Measurements from ENCODE around the gene IFI44. TPM values are rescaled to one million over a fixed set of nuclear protein-coding genes. Genes with fewer than 3 reads are reported as not detected.
A peak's percentile ranks its signal among the peaks of the same experiment; 100 is the strongest.

IFI44 gene
- total and polyA plus RNA-seq, 2 donors (not counting 1 experiment from before 2014, with no cell fraction given) = 6.2 to 6.9 TPM

- no peaks in the 10 kb centered on the region for H3K27me3 ChIP-seq (replicated peaks in 1 of 4; ENCODE audit: control extremely low read depth in 1 of 4, control insufficient read depth in 3 of 4, insufficient read depth in 4 of 4, low read length in 3 of 4)
- H2AFZ ChIP-seq (ENCODE audit: insufficient read depth, low read depth, low read length, poor library complexity, severe bottlenecking) = no peak overlapping the region
- Mint-ChIP-seq H3K27me3 (peaks cover 3% of the 10 kb centered on the region), H3K4me3 (no peak overlapping the region), H3K4me1 (no peaks in the 10 kb centered on the region), H3K9me3 (ENCODE audit: insufficient read depth) (no peaks in the 10 kb centered on the region), H3K27ac (no peak overlapping the region)
- POLR2A ChIA-PET = no interaction called here
- H3K9me3 ChIP-seq (ENCODE audit: control extremely low read depth in 1 of 3, control insufficient read depth in 2 of 3, insufficient read depth in 1 of 3, low read length in 2 of 3) = no peaks in the 10 kb centered on the region
- CTCF ChIA-PET = interaction anchor here (0.8 to 3.4 kb wide), 4 partner anchors 10 to 508 kb away, joined by 3 to 19 read pairs (median 5); partner anchors contain the start of gene IFI44L
- H3K9ac ChIP-seq (ENCODE audit: low read length) = no peak overlapping the region
- H3K4me2 ChIP-seq (replicated peaks; ENCODE audit: low read depth, low read length, poor library complexity, severe bottlenecking) = no peak overlapping the region
- ATAC-seq (ENCODE audit: low read depth) = no peak
- intact Hi-C loops (cut with micrococcal nuclease) = loop anchor here (2.0 kb wide), 1 partner anchor 477 kb away; no protein-coding TSS in a partner anchor
- H3K4me1 ChIP-seq (ENCODE audit: control insufficient read depth in 2 of 2, insufficient read depth in 2 of 2, low read length in 2 of 2) = no peaks in the 10 kb centered on the region
- H3K79me2 ChIP-seq (ENCODE audit: control insufficient read depth, insufficient read depth, low read length) = no peaks in the 10 kb centered on the region
- TF ChIP-seq EZH2 (IDR thresholded peaks at IDR 0.05; ENCODE audit: borderline replicate concordance, insufficient read depth, low read depth, low read length, poor library complexity, severe bottlenecking) (no peak), CTCF (IDR thresholded peaks at IDR 0.05) (no peak)
- H3K4me3 ChIP-seq (ENCODE audit: control extremely low read depth in 1 of 5, extremely low read depth in 1 of 5, insufficient read depth in 1 of 5, low read depth in 2 of 5, low read length in 4 of 5) = no peak overlapping the region
- WGBS (ENCODE audit: insufficient coverage) = 62% methylated on average over 3 of the region's 4 CpGs
- no peak overlapping the region for H3K27ac ChIP-seq (ENCODE audit: low read length in 2 of 2)
- no peak for DNase-seq
- no peaks in the 10 kb centered on the region for H4K20me1 ChIP-seq (ENCODE audit: control insufficient read depth, insufficient read depth, low read length, poor library complexity, severe bottlenecking)
- no peaks in the 10 kb centered on the region for H3K36me3 ChIP-seq (replicated peaks in 1 of 2; ENCODE audit: control extremely low read depth in 1 of 2, control insufficient read depth in 1 of 2, extremely low read depth in 1 of 2, insufficient read depth in 2 of 2, low read length in 1 of 2)
Observed at GRCh38 chr1:78607944-78608343, 41.7 kb upstream of the IFI44 start.

GRCh38 chr1:78617615-78618026, 32.0 kb upstream of the IFI44 start:
- peak overlapping the region; percentile 28 for H3K4me2 ChIP-seq (replicated peaks; ENCODE audit: low read depth, low read length, poor library complexity, severe bottlenecking)
- no peak overlapping the region for H3K27ac Mint-ChIP-seq

More at GRCh38 chr1:78617615-78618026, 32.0 kb upstream of the IFI44 start:
- no peaks in the 10 kb centered on the region for H4K20me1 ChIP-seq (ENCODE audit: control insufficient read depth, insufficient read depth, low read length, poor library complexity, severe bottlenecking)
- DNase-seq (peak; percentile 78), ATAC-seq (ENCODE audit: low read depth) (peak; percentile 63)
- intact Hi-C loops (cut with micrococcal nuclease) = loop anchor here (1.0 to 5.0 kb wide), 3 partner anchors 35 to 487 kb away; no protein-coding TSS in a partner anchor
- peaks cover 36% of the 10 kb centered on the region for H3K4me1 Mint-ChIP-seq
- H3K4me1 ChIP-seq (ENCODE audit: control insufficient read depth in 2 of 2, insufficient read depth in 2 of 2, low read length in 2 of 2) = peaks cover 18 to 24% of the 10 kb centered on the region in 2 donors
- peak overlapping the region; percentile 48 for H2AFZ ChIP-seq (ENCODE audit: insufficient read depth, low read depth, low read length, poor library complexity, severe bottlenecking)
- H3K9me3 Mint-ChIP-seq (ENCODE audit: insufficient read depth) = no peaks in the 10 kb centered on the region
- WGBS (ENCODE audit: insufficient coverage) = 17% methylated on average over 4 of the region's 7 CpGs
- peaks cover 9% of the 10 kb centered on the region for H3K79me2 ChIP-seq (ENCODE audit: control insufficient read depth, insufficient read depth, low read length)
- ChIA-PET CTCF (interaction anchor here (0.7 to 2.1 kb wide), 13 partner anchors 9 to 475 kb away, joined by 3 to 46 read pairs (median 4); partner anchors contain the start of gene IFI44), POLR2A (no interaction called here)
- no peaks in the 10 kb centered on the region for H3K27me3 Mint-ChIP-seq
- no peaks in the 10 kb centered on the region for H3K36me3 ChIP-seq (replicated peaks in 1 of 2; ENCODE audit: control extremely low read depth in 1 of 2, control insufficient read depth in 1 of 2, extremely low read depth in 1 of 2, insufficient read depth in 2 of 2, low read length in 1 of 2)
- H3K27ac ChIP-seq (ENCODE audit: low read length in 2 of 2) = no peak overlapping the region
- H3K9me3 ChIP-seq (ENCODE audit: control extremely low read depth in 1 of 3, control insufficient read depth in 2 of 3, insufficient read depth in 1 of 3, low read length in 2 of 3) = no peaks in the 10 kb centered on the region
- H3K4me3 ChIP-seq (ENCODE audit: control extremely low read depth in 1 of 5, extremely low read depth in 1 of 5, insufficient read depth in 1 of 5, low read depth in 2 of 5, low read length in 4 of 5) = no peak overlapping the region
- TF ChIP-seq CTCF (IDR thresholded peaks at IDR 0.05) (peak; percentile 86), EZH2 (IDR thresholded peaks at IDR 0.05; ENCODE audit: borderline replicate concordance, insufficient read depth, low read depth, low read length, poor library complexity, severe bottlenecking) (no peak)
- no peaks in the 10 kb centered on the region for H3K27me3 ChIP-seq (replicated peaks in 1 of 4; ENCODE audit: control extremely low read depth in 1 of 4, control insufficient read depth in 3 of 4, insufficient read depth in 4 of 4, low read length in 3 of 4)
- H3K4me3 Mint-ChIP-seq = peak overlapping the region; percentile 27
- no peak overlapping the region for H3K9ac ChIP-seq (ENCODE audit: low read length)
